GM20431 (cell line): ENCODE data around the gene YBX1.
"Not testable (repeated sequence)": the region's sequence is repeated elsewhere in the genome, so short reads cannot be mapped to it uniquely, and the experiment has no call there.

ENCODE experiments used
- in situ Hi-C: fragments of 300-500 bp; cut with MseI, MboI; formaldehyde crosslinking; loops from one replicate; pipeline ENCODE4 v1.15.0; 2020; ENCODE audit warnings: low sequenced_read_pairs; ENCODE audit not compliant: unreplicated experiment

YBX1 gene

GRCh38 chr1:42744148-42744413, 61.9 kb downstream of the YBX1 start:
- in situ Hi-C loops, result loop anchor here (10.0 to 25.0 kb wide), 2 partner anchors 159 to 382 kb away; no protein-coding TSS in a partner anchor

DNA sequence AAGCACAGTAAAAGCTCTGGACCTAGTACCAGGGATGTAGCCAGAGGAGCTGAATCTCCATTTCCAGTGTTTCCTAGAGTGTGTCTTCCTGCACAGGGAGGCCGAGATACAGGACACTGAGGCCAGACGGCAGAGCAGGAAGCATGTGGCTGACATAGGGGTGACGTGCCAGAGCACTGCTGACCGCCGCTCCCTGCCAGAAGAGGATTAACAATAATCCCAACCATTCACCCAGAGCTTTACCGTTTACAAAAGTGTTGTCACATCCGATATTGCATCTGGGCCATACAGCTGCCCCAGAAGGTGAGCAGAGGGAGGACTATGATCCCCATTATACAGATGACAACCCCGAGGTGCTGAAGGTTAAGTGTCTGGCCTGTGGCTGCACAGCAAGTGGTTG, 63.6 kb downstream of the YBX1 start:
- in situ Hi-C loops, result loop anchor here (10.0 to 25.0 kb wide), 2 partner anchors 161 to 384 kb away; no protein-coding TSS in a partner anchor

GRCh38 chr1:42746436-42747105, 64.4 kb downstream of the YBX1 start:
- in situ Hi-C loops, result loop anchor here (10.0 to 25.0 kb wide), 2 partner anchors 162 to 384 kb away; no protein-coding TSS in a partner anchor

- in situ Hi-C loops, result loop anchor here (10.0 to 25.0 kb wide), 2 partner anchors 162 to 385 kb away; no protein-coding TSS in a partner anchor
Observed at GRCh38 chr1:42747125-42747524, 64.9 kb downstream of the YBX1 start.

GRCh38 chr1:42748021-42748420, 65.8 kb downstream of the YBX1 start:
- in situ Hi-C loops, result loop anchor here (10.0 to 25.0 kb wide), 2 partner anchors 163 to 386 kb away; no protein-coding TSS in a partner anchor

- in situ Hi-C loops, result loop anchor here (10.0 to 25.0 kb wide), 2 partner anchors 164 to 386 kb away; no protein-coding TSS in a partner anchor
Observed at GRCh38 chr1:42748461-42749410, 66.5 kb downstream of the YBX1 start.

DNA sequence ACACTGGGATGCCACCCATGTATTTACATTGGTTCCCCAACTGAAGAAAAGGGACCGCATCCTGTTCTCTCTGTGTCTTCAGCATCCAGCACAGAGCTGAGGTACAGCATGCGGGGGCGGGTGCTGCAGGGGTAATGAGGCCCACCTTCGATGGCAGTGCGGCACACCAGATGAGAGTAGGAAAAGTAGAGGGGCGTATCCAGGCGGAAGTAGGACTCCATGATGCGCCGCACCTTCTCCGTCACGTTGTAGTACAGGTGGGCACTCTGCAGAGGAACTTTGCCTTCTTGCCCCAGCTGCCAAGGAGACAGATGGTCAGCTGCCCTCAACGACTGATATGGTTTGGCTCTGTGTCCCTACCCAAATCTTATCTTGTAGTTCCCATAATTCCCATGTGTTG, 67.8 kb downstream of the YBX1 start:
- in situ Hi-C loops, result no loop called here

DNA sequence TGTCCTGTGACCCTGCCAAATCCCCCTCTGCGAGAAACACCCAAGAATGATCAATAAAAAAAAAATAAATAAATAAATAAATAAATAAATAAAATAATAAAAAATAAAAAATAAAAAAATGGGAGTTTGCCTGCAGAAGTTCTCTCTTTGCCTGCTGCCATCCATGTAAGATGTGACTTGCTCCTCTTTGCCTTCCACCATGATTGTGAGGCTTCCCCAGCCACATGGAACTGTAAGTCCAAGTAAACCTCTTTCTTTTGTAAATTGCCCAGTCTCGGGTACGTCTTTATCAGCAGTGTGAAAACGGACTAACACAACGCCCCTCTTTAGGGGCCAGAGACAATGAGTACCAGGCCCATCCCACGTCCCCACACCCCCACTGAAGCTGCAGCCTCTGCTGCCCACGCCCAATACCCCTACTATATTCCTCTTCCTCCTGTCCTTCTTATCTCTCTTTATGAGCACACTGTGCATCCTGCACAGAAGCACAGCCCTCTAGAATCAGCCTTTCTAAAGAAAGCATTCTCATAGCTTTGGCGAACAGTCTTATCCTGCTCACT, 69.4 kb downstream of the YBX1 start:
- in situ Hi-C loops, result not testable (repeated sequence)

DNA sequence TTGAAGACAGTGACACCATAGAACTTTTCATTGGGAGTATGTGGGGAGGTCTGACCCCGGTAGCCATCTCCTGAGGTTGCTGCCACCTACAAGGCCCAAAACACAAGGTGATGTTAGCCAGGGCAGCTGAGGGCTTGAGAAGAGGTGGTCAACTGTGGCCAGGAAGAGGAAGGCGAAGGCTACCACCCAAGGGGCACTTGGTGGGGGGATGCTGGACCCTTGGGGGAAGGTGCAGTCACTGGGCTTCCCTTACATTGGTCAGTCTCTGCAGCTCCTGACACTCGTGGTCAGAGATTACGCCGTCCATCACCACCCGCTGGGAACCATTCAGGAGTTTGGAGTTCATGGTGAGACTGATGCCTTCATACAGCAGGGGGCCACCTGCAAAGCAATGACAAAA, 70.1 kb downstream of the YBX1 start:
- in situ Hi-C loops, result no loop called here

- in situ Hi-C loops, result no loop called here
Observed at GRCh38 chr1:42753070-42753469, 70.9 kb downstream of the YBX1 start.
